GM19238 (cell line): ENCODE data around the gene SDHAF2.
"Not testable (repeated sequence)": the region's sequence is repeated elsewhere in the genome, so short reads cannot be mapped to it uniquely, and the experiment has no call there.

Source experiments
- DNase-seq: peaks from one replicate; pipeline ENCODE4 v3.0.0; 2011; ENCODE audit warnings: low spot score; ENCODE audit not compliant: insufficient read length

The SDHAF2 gene

GRCh38 chr11:61476371-61476770, 46.4 kb downstream of the SDHAF2 start:
- DNase-seq: no peak

DNA sequence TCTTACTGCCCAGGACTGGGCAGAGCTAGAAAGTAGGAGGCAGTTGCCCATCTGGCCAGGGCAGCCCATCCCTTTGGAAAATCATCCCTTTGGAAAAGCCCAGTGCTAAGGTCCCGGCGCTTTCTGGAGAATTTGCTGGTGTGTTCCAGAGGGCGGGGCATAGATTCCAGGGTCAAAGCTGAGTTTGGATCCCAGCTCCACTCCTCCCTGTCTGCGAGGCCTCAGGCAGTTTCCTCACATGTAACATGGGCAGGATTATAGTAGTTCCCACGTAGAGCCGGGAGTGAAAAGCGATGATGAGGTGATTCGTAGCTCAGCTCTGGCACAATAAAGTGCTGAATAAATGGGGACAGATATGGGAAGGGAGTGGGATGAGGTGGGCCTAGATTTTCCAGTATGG, 47.2 kb downstream of the SDHAF2 start:
- DNase-seq: no peak

- peak; percentile 60 for DNase-seq
Measured at GRCh38 chr11:61477727-61478148, 47.8 kb downstream of the SDHAF2 start.

DNA sequence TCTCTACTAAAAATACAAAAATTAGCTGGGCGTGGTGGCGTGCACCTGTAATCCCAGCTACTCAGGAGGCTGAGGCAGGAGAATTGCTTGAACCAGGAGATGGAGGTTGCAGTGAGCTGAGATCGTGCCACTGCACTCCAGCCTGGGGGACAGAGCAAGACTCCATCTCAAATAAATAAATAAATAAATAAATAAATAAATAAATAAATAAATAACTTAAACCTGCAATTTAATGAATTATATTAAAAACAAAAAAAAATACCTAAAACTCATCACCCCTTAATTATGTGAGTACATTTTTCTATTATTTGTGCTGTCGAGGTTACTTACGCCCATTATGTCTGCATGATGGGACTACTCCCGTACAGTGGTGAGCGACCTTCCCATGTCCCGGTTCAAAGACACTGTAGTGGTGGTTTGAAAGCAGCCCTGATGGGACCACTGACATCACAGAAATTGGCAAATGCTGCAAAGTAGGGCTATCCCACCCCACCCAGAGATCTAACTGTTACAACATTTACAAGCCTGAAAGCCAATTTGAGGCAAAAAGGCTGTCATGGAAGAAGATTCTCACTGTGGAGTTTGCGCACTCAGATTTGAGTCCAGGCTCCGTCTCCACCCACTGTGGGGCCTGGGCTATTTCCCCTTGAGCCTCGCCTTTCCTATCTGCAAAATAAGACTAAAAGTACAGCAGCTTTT, 49.6 kb downstream of the SDHAF2 start:
- DNase-seq: not testable (repeated sequence)

- DNase-seq: no peak
Measured at GRCh38 chr11:61480261-61480993, 50.5 kb downstream of the SDHAF2 start.

GRCh38 chr11:61480994-61481335, 51.0 kb downstream of the SDHAF2 start:
- DNase-seq: no peak

DNA sequence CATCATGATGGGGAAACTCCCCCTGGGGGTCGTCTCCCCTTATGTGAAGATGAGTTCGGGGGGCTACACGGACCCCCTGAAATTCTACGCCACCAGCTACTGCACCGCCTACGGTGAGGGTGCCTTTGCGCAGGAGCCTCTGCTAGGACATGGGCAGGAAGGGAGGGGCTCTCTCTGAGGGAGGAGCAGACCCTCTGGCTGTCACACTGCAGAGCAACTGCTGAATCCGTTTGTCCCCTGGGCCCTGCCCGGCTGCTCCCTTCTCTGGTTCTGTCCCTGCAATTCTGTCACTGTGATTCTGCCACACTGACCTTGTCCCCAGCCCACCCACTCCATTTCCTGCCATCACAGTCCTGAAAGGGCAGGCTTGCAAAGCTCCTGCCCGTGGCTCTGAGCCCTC, 51.9 kb downstream of the SDHAF2 start:
- DNase-seq: no peak

DNA sequence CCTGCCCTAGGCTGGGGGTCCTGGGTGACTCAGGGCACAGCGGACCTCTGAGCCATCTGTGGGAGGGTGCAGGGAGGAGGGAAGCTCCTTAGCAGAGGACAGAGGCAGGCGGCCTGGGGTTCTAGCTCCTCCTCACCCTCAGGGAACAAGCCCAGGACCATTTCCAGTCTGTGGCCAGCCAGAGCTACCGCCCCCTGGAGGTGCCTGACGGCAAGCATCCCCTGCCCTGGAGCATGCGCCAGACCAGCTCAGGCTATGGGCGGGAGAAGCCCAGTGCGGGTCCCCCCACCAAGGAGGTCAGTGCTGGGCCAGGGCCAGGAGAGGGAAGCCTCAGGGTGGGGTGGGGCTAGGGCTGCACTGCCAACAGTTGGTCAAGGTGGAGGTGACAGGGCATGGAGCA, 52.6 kb downstream of the SDHAF2 start:
- no peak for DNase-seq

DNA sequence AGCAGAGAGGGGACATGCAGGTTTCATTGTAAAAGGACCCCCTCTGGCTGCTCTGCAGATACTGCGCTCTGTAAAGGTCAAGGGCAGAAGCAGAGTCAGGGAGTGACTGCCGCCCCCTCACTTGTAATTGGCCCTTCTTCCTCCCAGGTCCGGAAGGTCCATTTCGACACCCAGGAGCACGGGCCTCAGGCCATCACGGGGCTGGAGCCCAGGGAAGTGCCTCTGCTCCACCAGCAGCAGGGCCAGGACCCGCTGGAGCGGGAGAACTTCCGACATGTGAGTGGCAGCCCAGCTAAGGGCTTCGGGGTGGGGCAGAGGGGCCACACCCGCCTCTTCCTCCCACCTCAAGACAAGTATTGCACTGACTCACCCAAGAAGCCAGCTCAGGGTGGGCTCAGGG, 54.6 kb downstream of the SDHAF2 start:
- DNase-seq: no peak

- no peak for DNase-seq
Measured at GRCh38 chr11:61485080-61485479, 55.2 kb downstream of the SDHAF2 start.

- no peak for DNase-seq
Measured at GRCh38 chr11:61486011-61486620, 56.2 kb downstream of the SDHAF2 start.

DNA sequence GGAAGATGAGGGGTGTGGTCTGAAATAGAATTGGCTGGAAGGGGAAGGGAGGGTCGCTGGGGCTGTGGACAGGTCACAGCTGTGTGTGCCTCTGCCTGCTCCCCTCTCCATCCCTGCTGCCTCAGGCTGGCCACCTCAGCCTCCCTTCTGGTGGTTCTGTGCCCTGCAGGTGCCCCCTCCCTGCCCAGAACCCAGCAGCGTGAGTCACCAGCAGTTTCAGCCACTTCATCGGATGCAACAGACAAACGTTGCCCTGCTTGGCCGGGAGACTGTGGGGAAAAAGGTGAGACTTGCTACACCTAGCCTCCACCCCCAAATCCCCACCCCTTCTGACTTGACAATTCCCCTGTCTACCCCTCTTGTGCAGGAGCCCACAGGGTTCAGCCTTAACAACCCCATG, 56.9 kb downstream of the SDHAF2 start:
- DNase-seq: no peak

- no peak for DNase-seq
Measured at GRCh38 chr11:61487342-61488025, 57.6 kb downstream of the SDHAF2 start.

GRCh38 chr11:61488651-61489291, 58.8 kb downstream of the SDHAF2 start:
- no peak for DNase-seq

GRCh38 chr11:61489833-61490721, 60.2 kb downstream of the SDHAF2 start:
- no peak for DNase-seq

DNA sequence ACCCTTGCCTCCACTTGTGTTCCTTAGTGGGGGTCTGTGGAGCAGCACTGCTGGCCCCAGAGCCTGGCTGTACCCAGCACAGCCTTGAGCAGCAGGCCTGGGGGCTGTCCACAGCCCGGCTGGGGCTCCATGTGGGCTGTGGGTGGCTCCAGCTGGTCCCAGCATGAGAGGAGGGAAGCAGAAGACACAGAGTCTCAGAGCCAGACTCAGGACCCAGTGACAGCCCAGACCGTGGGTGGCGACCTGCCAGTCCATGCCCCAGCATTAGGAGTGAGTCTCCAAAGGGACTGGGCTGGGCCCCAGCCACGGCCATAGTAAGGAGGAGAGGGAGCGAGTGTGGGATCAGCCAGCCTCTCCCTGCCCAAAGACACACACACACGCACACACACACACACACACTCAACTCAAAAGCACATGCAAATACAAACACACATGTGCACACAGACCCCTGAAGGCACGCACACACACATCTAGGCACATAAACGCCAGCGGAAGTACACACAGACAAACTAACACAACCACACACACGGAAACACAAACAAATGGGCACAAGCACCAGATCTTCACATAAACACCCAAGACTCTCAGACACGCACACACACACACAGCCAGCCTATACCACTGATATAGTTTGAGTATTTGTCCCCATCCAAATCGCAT, 61.9 kb downstream of the SDHAF2 start:
- DNase-seq: no peak

DNA sequence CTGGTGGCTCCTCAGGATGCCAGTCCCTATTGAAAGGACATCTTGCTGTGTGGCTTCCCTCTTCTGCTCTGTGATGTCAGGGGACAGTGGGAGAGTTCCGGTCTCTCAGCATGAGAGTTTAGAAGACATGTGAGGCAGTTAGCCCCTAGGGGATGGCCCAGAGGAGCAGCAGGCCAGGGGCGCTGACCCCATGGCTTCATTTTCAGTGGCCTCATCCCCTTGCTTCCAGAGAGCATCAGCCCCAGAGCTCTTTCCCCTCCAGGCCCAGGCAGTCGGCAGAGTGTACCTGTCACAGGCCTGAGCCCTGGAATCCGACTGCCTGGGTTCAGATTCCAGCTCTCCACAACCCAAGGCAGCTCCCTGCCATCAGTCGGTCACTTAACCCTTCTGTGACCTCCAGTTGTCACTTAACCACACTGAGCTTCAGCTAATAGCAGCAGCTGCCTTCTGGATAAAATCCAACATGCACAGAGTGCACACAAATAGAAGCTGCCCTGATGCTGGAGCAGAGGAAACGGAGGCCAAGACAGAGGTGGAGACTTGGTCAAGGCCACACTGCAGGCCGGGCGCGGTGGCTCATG, 64.5 kb downstream of the SDHAF2 start:
- no peak for DNase-seq

DNA sequence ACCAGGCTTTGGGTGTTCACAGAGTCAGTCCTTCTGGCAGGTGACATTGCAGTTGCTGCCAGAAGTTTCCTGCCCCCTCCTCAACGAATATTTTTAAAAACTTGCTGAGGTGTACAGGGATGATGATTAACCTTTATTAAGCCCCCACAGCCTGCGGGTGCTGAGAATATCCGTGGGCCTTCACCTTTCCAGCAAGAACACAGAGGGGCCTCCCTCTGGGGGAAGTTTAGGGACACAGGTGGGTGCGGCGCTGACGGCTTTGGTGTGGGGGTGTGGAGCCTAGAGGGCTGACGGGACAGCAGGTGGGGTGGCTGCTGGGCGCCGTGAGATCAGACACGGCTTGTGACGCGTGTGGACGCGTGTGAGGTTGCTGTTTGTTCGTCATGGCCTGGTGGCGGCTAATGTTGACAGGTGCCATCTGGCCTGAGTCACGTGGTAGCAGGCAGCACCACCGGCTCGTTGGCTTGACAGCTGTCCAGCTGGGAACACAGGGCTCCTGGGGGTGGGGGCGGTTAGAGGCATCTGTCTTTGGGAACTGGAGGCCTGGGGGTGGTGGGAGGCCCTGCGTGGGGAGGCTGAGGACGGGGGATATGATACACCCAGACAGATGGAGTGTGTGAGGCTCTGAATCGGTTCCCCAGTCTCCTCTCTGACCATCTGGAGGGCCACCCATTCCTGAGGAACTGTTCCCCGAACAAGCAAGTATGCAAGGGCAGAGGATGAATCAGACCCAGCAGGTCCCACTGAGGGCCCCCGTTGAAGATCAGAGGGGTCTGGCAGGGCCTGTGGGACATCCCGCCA, 66.1 kb downstream of the SDHAF2 start:
- no peak for DNase-seq
